Activated CD8-positive, alpha-beta T cell treated with anti-CD3 and anti-CD28 coated beads for 36 hours (primary cell): ENCODE data around the gene DCAF5. TPM values are rescaled to one million over a fixed set of nuclear protein-coding genes. Genes with fewer than 3 reads are reported as not detected.
"Not testable (repeated sequence)": the region's sequence is repeated elsewhere in the genome, so short reads cannot be mapped to it uniquely, and the experiment has no call there.

Experiments used
- ATAC-seq: fragments of 200-7000 bp; cut with Tn5 transposase; one replicate; pipeline ENCODE4 v1.10.0; 2021; ENCODE audit warnings: mild to moderate bottlenecking, moderate library complexity
- CTCF ChIA-PET: fragments of 350-600 bp; sonication (Branson Sonifier 250); formaldehyde crosslinking; loops from one replicate; lab custom pipeline; 2021; ENCODE audit warnings: antibody characterized with exemption; lab: Charles Lee
- POLR2A ChIA-PET: fragments of 350-600 bp; sonication (Branson Sonifier 250); formaldehyde crosslinking; loops from one replicate; lab custom pipeline; 2021; ENCODE audit warnings: antibody characterized with exemption; lab: Charles Lee
- DNase-seq: peaks from one replicate; pipeline ENCODE4 v3.0.0-alpha.2; 2020
- H3K27ac Mint-ChIP-seq: one replicate; pipeline ENCODE4 v1.8.0; 2021; ENCODE audit warnings: mild to moderate bottlenecking, mixed read lengths
- H3K27me3 Mint-ChIP-seq: one replicate; pipeline ENCODE4 v1.8.0; 2021; ENCODE audit warnings: mixed read lengths
- H3K36me3 Mint-ChIP-seq: one replicate; pipeline ENCODE4 v1.8.0; 2021; ENCODE audit warnings: low read depth, mixed read lengths
- H3K4me1 Mint-ChIP-seq: one replicate; pipeline ENCODE4 v1.8.0; 2021; ENCODE audit warnings: low read depth, mixed read lengths
- H3K4me3 Mint-ChIP-seq: one replicate; pipeline ENCODE4 v1.8.0; 2021; ENCODE audit warnings: mild to moderate bottlenecking, moderate library complexity, mixed read lengths
- H3K9me3 Mint-ChIP-seq: one replicate; pipeline ENCODE4 v1.8.0; 2021; ENCODE audit warnings: mixed read lengths
- CTCF ChIP-seq: fragments of 200-600 bp; IDR thresholded peaks from one replicate; pipeline ENCODE4 v1.8.0; 2022; ENCODE audit warnings: antibody characterized with exemption, mild to moderate bottlenecking
- intact Hi-C: fragments of 100-400 bp; cut with micrococcal nuclease; formaldehyde crosslinking; loops from one replicate; pipeline ENCODE4 v1.10.0; 2022
- total RNA-seq, 2 experiments: library from RNA; stranded (reverse); gene quantifications; one replicate each; pipeline ENCODE4 v1.2.3, GENCODE V29; 2021

DCAF5 gene
- total RNA-seq, 2 experiments from 2014 or later, result 34.3 to 36.5 TPM

GRCh38 chr14:69077841-69078240, 75.1 kb downstream of the DCAF5 start:
- ATAC-seq (no peak), DNase-seq (no peak)
- intact Hi-C loops, result no loop called here
- TF ChIP-seq CTCF, result no peak
- no peak overlapping the region for H3K4me3 Mint-ChIP-seq
- H3K9me3 Mint-ChIP-seq, result no peaks in the 10 kb centered on the region
- no peaks in the 10 kb centered on the region for H3K27me3 Mint-ChIP-seq
- ChIA-PET POLR2A (no interaction called here), CTCF (interaction anchor here (1.3 kb wide), 1 partner anchor 167 kb away, joined by 5 read pairs; no protein-coding TSS in a partner anchor)
- H3K27ac Mint-ChIP-seq, result no peak overlapping the region
- peaks cover 33% of the 10 kb centered on the region for H3K4me1 Mint-ChIP-seq
- peaks cover 28% of the 10 kb centered on the region for H3K36me3 Mint-ChIP-seq

GRCh38 chr14:69077185-69077584, 75.7 kb downstream of the DCAF5 start:
- ATAC-seq, H3K27ac Mint-ChIP-seq, DNase-seq, H3K4me3 Mint-ChIP-seq, H3K9me3 Mint-ChIP-seq, intact Hi-C loops, H3K27me3 Mint-ChIP-seq: not testable (repeated sequence)
- peaks cover 26% of the 10 kb centered on the region for H3K36me3 Mint-ChIP-seq
- H3K4me1 Mint-ChIP-seq, result peaks cover 39% of the 10 kb centered on the region
- CTCF ChIA-PET, result interaction anchor here (1.0 to 1.3 kb wide), 2 partner anchors 30 to 166 kb away, joined by 3 to 5 read pairs; no protein-coding TSS in a partner anchor
- POLR2A ChIA-PET, result interaction anchor here (0.6 kb wide), 1 partner anchor 62 kb away, joined by 3 read pairs; no protein-coding TSS in a partner anchor

- ChIA-PET CTCF (interaction anchor here (0.8 to 1.3 kb wide), 4 partner anchors 10 to 165 kb away, joined by 3 to 5 read pairs (median 3); no protein-coding TSS in a partner anchor), POLR2A (interaction anchor here (0.6 kb wide), 1 partner anchor 61 kb away, joined by 3 read pairs; no protein-coding TSS in a partner anchor)
- H3K9me3 Mint-ChIP-seq, result no peaks in the 10 kb centered on the region
- intact Hi-C loops, result no loop called here
- TF ChIP-seq CTCF, result no peak
- ATAC-seq (no peak), DNase-seq (no peak)
- H3K4me3 Mint-ChIP-seq, result no peak overlapping the region
- H3K27ac Mint-ChIP-seq, result no peak overlapping the region
- H3K36me3 Mint-ChIP-seq, result peaks cover 22% of the 10 kb centered on the region
- H3K4me1 Mint-ChIP-seq, result peaks cover 39% of the 10 kb centered on the region
- H3K27me3 Mint-ChIP-seq, result no peaks in the 10 kb centered on the region
These were observed 76.6 kb downstream of the DCAF5 start for GRCh38 chr14:69076341-69076740.

- ChIA-PET CTCF (interaction anchor here (0.8 to 1.9 kb wide), 4 partner anchors 16 to 211 kb away, joined by 3 to 8 read pairs (median 3); no protein-coding TSS in a partner anchor), POLR2A (no interaction called here)
- H3K27me3 Mint-ChIP-seq, result no peaks in the 10 kb centered on the region
These were observed 79.0 kb downstream of the DCAF5 start for GRCh38 chr14:69073915-69074314.

GRCh38 chr14:69073429-69073828, 79.5 kb downstream of the DCAF5 start:
- no peak for DNase-seq
- Mint-ChIP-seq H3K27me3 (no peaks in the 10 kb centered on the region), H3K36me3 (peaks cover 18% of the 10 kb centered on the region), H3K27ac (no peak overlapping the region), H3K4me3 (no peak overlapping the region), H3K9me3 (no peaks in the 10 kb centered on the region), H3K4me1 (peaks cover 22% of the 10 kb centered on the region)
- TF ChIP-seq CTCF, result no peak
- ChIA-PET POLR2A (interaction anchor here (0.6 kb wide), 1 partner anchor 115 kb away, joined by 4 read pairs; no protein-coding TSS in a partner anchor), CTCF (interaction anchor here (0.8 to 1.9 kb wide), 5 partner anchors 17 to 410 kb away, joined by 3 to 8 read pairs (median 3); no protein-coding TSS in a partner anchor)
- no peak for ATAC-seq
- intact Hi-C loops, result no loop called here

More at GRCh38 chr14:69073915-69074314, 79.0 kb downstream of the DCAF5 start:
- Mint-ChIP-seq H3K4me1 (peaks cover 26% of the 10 kb centered on the region), H3K36me3 (peaks cover 20% of the 10 kb centered on the region), H3K4me3 (no peak overlapping the region), H3K27ac (no peak overlapping the region), H3K9me3 (no peaks in the 10 kb centered on the region)
- TF ChIP-seq CTCF, result no peak
- no peak for DNase-seq
- intact Hi-C loops, result no loop called here
- no peak for ATAC-seq
